GM11168 (cell line): ENCODE results near the gene AK2.
"Not testable (repeated sequence)": the region's sequence is repeated elsewhere in the genome, so short reads cannot be mapped to it uniquely, and the experiment has no call there.

ENCODE experiments used
- in situ Hi-C: fragments of 300-500 bp; cut with MboI; formaldehyde crosslinking; loops from one replicate; pipeline ENCODE4 v1.12.0; 2022; ENCODE audit warnings: low sequenced_read_pairs; ENCODE audit not compliant: unreplicated experiment

The AK2 gene

DNA sequence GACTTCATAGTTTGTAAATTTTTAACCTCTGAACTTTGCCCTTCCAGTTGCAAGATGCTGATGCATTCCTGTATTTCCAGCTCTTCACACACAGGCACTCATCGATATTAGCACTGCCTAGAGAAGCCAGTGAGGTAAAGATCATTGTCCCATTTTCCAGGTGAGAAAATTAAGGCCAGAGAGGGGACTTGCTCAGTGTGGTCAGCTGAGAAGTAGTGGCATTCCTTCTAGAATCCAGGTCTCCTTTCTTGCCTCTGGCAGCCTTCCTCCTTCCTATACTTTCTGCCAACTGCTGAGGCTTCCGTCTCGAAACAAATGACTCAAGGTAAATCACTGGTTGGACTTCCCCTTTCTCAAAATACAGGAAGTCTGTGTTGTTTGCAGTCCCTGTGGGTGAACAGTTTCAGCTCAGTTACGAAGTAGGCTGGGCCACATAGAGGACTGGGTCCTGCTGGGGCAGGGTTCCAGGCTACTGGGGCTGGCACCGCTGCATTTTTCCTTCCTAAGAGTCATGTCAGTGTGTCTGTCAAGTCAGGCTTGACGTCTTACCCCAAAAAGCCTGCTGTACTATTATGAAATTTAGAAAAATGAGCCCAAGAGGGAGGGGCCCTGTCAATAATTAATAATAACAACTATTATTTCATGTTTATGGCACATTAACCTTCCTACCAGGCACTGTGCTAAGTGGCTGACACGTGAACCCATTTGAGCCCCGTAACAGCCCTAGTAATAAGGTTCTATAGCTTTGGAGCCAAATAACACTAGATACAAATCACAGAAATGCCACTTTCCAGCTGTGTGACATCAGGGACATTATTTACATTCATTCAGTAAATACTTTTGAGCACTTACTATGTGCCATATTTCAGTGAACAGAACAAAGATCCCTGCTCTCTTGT is 55.4 kb downstream of the AK2 start:
- in situ Hi-C loops, result no loop called here

DNA sequence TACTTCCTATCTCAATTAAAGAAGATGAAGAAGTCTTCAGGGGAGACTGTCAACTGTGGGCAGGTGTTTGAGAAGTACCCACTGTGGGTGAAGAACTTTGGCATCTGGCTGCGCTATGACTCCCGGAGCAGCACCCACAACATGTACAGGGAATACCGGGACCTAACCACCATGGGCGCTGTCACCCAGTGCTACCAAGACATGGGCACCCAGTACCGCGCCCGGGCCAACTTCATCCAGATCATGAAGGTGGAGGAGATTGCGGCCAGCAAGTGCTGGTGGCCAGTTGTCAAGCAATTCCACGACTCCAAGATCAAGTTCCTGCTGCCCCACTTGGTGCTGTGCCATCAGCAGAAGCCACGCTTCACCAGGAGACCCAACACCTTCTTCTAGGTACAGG is 56.6 kb downstream of the AK2 start:
- in situ Hi-C loops, result no loop called here

DNA sequence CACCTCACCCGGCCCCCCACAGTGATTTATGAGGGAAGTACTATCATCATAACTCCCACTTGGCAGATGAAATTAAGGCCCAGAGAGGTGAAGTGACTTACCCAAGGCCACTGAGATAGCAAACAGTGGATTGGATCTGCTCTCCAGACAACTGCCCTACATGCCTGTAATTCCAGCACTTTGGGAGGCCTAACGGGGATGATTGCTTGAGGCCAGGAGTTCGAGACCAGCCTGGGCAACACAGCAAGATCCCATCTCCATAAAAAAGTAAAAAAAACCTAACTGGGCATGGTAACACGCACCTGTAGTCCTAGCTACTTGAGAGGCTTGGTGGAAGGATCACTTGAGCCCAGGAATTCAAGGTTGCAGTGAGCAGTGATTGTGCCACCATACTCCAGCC is 57.8 kb downstream of the AK2 start:
- in situ Hi-C loops, result no loop called here

GRCh38 chr1:32977546-32978087 is 59.1 kb downstream of the AK2 start:
- in situ Hi-C loops, result no loop called here

- in situ Hi-C loops, result not testable (repeated sequence)
These were observed 61.6 kb downstream of the AK2 start for GRCh38 chr1:32975055-32975454.

DNA sequence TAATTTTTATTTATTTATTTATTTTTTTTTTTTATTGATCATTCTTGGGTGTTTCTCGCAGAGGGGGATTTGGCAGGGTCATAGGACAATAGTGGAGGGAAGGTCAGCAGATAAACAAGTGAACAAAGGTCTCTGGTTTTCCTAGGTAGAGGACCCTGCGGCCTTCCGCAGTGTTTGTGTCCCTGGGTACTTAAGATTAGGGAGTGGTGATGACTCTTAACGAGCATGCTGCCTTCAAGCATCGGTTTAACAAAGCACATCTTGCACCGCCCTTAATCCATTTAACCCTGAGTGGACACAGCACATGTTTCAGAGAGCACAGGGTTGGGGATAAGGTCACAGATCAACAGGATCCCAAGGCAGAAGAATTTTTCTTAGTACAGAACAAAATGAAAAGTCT is 63.2 kb downstream of the AK2 start:
- in situ Hi-C loops, result not testable (repeated sequence)

DNA sequence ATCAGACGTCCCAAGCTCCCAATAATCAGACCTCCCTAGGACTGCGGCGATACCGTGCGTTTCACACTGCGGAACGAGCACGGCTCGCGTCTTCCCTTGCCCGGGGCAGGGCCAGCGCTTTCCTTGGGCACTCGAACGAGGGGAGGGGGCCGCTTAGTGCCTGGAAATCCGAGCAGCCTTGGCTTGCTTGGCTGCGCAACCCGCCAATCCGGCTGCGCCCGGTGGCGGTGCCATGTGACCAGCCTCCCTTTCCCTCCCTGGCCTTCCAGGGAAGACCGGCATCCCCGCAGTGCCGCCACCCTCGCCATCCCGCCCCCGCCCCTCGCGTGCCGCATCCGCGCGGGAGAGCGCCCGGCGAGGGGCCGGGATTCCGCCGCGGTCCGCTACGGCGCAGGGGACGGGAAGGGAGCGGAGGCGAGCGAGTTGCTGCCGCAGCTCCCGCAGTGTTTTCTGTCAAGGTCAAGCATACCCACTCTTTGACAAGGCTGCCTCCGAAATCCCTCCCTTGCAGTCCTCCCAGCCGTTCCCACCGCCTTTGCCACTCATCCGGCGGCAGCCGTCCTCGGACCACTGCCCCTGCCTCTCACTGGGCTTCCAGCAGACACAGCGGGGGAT is 63.8 kb downstream of the AK2 start:
- in situ Hi-C loops, result no loop called here

DNA sequence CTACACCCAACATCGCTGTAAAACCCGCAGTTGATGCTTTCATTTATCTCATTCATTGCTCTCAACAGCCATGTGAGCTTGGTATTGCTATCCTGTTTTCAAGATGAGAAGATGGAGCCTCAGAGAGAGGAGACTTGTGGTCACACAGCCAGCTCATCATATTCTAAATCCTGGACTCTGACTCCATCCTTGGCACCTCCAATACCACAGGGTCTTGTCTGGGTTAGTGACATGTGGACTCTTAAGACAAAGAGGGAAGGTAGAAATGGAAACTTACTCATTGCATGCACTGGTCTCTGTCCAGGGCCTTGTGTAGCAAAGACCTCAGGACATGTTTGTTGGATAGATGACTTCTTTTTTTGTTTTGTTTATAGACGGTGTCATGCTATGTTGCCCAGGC is 65.1 kb downstream of the AK2 start:
- in situ Hi-C loops, result no loop called here

DNA sequence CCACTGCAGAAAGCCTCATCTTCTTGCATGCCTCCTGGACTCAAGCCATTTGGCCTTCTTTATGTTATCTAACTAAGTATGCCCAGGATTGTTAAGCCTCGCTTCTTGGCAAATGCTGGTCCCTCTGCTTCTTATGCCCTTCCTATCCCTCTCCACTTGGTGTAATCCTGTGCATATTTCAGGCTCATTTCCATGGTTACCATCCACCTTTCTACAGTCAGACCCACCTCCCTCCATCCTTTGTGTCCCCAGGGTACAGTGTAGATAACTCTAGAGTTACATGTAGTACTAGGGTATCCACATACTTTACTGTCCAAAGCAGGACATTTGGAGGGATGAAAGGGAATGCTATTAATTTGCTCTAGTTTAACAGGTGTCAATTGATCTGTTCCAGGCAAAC is 65.5 kb downstream of the AK2 start:
- in situ Hi-C loops, result no loop called here

DNA sequence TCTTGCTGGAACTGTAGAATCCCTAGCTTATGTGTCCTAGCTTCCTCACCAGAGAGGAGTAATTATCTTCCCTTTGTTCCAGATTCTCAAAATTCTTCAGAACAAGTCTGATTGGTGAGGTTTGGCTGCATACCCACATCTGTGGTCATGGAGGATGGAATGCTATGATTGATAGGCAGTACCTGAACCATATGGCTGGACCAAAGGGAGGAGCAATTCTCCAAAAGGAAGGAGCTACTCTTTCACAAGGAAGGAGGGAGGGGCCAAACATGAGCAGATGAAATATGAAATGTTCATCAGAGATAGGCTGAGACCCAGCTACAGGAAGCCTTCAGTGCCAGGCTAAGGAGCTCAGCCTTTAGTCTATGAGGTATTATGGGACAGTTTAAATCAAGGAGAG is 67.1 kb downstream of the AK2 start:
- in situ Hi-C loops, result no loop called here

DNA sequence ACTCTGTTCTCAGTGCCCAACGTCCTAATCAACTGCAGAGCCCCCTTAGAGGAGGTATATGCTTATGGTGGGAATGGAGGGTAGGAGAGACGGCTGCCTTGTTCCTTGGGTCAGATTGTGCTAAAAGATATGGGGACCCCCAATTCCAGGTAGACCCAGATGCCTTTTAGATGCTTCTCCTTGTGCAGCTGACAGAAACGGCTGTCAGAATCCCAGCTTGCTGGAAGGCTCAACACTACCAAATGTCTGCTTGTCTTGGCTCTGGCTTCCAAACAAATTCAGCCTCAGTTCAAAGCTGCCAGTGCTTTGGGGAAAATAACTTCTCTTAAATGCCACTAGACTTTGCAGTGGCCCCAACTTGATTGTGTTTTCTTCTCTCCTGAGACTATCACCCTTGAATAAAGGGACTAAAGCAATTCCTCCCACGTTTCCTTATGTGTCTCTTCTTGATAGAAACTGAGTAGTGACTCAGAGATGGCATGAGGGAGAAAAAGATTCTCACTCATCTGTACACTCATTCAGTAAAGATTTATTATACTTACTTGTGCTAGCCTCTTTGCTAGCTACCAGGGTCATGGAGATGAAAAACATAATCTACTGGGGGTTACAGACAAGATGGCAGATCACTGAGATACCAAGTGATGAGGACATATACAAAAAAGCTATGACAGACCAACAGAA is 68.7 kb downstream of the AK2 start:
- in situ Hi-C loops, result no loop called here

DNA sequence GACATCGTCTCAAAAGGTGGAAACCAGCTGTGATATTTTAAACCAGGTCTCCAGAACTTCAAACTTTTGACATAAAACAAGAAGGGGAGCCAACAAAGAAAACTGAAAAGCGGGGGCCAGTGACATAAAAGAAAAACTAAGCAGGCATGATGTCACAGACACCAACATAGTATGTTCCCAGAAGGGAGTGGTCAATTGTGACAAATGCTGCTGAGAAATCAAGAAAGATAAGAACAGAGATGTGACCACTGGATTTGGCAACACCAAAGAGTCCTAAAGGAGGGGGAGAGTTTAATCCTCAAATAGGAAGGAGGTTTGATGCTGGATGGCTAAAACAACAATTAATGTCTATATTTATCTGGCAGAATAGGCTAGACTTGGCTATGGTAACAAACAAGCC is 69.8 kb downstream of the AK2 start:
- in situ Hi-C loops, result no loop called here

DNA sequence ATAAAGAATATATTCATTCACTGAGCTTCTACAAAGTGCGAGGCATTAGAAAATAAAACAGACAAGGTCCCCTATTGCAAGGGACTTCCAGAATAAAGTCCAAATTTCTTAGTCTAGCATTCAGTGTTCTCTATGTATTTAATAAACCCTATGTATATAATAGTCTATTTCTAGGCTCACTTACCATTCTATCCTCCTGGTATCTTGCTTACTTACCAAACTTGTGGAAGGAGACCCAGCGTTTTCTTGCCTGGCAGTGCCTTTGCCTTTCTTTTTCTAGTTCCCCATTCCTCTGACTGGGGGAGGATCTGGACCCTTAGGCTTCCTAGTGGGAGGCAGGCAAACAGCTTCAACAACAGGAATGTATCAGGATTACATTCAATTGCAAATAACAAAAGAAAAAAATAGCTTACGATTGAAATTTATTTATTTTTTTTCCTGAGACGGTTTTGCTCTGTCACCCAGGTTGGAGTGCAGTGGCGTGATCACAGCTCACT is 71.4 kb downstream of the AK2 start:
- in situ Hi-C loops, result no loop called here

DNA sequence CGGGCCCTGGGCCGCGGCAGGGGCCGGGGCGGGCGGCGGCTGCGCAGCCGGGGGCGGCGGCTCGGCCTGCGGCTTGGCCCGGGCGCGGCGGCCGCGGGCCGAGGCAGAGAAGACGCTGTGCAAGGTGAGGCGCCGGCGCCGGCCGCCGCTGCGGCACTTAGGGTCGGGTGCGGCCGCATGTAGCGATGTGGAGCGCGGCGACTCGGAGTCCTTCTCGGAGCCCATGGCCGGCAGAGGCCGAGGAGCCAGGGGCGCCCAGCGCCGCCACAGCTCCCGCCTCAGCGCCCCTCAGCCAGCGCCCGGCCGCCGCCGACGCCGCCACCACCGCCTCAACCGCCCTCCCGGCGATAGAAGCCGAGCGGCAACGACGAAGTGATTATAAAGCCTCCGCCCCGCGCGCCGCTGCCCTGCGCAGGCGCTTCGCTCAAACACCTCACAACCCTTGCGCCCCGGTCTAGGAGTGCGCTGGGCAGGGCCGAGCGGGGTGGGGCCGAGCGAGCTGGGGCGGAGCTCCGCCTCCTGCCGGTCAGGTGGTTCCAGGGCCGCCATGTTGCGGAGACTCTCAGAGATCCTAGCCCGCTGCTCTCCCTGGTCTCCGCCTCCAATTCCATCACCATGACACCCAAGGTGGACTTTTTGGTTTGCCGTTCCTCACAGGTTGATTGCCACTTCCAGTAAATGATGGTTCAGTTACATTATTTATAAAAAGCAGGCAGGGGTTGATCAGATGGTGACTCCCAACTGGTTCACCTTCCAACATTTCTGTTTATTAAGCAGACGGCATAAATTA is 72.0 kb downstream of the AK2 start, which contains the start of gene RNF19B:
Gene RNF19B (minus strand): TSS at position 349 of the 790 bp plus-strand sequence. CDS start 124 bp downstream, at position 225.
- in situ Hi-C loops, result no loop called here

DNA sequence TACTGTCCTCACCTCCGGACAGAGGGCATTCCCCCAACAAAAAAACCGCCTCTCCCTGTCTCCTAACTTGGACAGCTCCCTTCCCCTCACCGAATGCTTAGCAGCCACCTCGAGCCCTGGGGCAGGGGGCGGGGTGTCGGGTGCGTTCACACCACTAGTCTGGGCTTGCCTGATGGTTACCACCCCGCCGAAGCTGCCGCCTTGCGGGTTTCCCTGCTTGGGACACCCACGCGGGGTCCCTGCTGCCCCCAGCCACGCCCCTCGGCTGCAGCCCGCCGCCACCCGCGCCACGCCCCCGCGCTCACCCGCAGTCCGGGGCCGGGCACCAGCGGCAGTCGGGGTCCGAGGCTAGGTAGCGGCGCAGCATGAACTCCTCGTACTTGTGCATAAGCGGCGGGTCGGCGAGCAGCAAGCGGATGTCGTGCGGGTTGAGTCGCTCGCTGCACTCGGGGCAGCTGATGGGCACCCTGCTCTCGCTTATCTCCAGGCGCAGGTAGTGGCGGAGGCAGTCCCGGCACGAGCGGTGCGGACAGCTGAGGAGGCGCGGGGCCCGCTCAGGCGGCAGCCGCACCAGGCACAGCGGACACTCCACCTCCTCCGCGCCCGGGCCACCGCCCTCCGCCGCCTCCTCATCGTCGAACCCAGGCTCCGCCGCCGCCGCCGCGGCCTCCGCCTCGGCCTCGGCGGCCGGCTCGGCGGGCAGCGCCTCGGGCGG is 72.8 kb downstream of the AK2 start:
- in situ Hi-C loops, result no loop called here

DNA sequence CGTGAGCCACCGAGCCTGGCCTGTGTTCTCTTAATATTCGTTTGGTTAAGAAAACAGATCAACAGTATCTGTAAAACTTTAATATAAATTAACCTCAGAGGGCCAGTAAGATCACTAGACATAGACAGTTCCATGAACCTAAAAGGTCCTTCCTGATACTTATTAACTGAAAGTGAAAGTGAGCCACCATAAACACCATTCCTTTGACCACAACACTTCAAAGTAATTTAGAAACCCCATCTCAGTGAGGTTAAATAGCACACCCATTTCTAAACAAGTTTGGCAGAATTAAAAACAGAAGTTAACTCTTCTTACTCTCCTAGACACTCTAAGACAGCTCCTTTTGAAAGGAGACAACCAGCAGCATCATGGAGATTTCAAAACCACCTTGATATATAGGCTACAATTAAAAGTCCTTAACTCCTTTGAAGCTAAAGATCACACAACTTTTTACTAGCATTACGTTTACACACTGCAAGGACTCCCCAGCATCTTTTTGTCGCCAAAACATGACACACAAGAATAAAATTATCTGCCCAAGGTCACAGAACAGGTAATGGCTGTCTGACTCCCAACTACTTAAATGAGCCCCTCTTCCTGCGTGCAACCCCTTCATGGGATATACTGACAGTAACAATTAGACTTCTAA is 74.3 kb downstream of the AK2 start:
- in situ Hi-C loops, result no loop called here

- in situ Hi-C loops, result no loop called here
These were observed 75.8 kb downstream of the AK2 start for GRCh38 chr1:32960819-32961355.

GRCh38 chr1:32960342-32960741 is 76.3 kb downstream of the AK2 start:
- in situ Hi-C loops, result no loop called here

DNA sequence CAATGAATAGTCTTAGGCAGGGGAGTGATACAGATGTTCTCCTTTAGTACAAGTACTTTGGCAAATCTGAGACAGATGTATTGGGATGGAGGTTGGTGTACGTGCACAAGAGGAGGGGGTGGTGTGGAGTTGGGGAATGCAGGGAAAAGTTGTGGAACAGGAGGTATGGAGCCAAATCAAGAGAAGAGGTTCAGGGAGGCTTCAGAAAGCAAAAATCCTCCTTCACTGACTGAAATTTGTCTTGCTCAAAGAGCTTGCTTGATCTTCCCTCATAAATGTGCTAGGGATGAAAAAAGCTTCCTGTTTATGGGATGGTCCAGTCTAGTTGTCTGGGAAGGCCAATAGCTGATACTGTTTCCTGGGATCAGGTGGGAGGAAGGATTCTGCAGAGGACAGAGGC is 77.9 kb downstream of the AK2 start:
- in situ Hi-C loops, result no loop called here
